H1 (cell line): ENCODE measurements around the gene SYNPO2L. TPM values are rescaled to one million over a fixed set of nuclear protein-coding genes. Genes with fewer than 3 reads are reported as not detected.
"Not testable (repeated sequence)": the region's sequence is repeated elsewhere in the genome, so short reads cannot be mapped to it uniquely, and the experiment has no call there.

Experiments used
- CTCF ChIA-PET: fragments of 300-600 bp; sonication (Branson Sonifier 250); formaldehyde crosslinking; loops from one replicate; lab custom pipeline; 2021; ENCODE audit not compliant: partially characterized antibody; lab: Charles Lee
- POLR2A ChIA-PET: fragments of 300-600 bp; sonication (Branson Sonifier 250); formaldehyde crosslinking; loops from one replicate; lab custom pipeline; 2021; ENCODE audit warnings: inconsistent platforms; ENCODE audit not compliant: partially characterized antibody; lab: Charles Lee
- DNase-seq, 2 experiments: peaks; one replicate each; pipeline versions ENCODE4 v3.0.0 to v3.0.0-alpha.2; 2010 to 2022; ENCODE audit warnings: low spot score in 2 of 2, low read depth in 1 of 2, mixed read lengths in 1 of 2
- FAIRE-seq: peaks from 2 replicates; lab custom pipeline; 2011; peaks lifted over from hg19 to GRCh38; lab: Jason Lieb, UNC
- H2AFZ ChIP-seq: 2 replicates; pipeline ENCODE4 v1.8.1; 2012; ENCODE audit warnings: low read length, inconsistent platforms
- H2AK5ac ChIP-seq: 2 replicates; pipeline ENCODE4 v1.6.1; 2013; ENCODE audit warnings: low read depth, low read length
- H2BK120ac ChIP-seq: replicated peaks from 2 replicates; pipeline ENCODE3; 2013; ENCODE audit warnings: low read depth, low read length, inconsistent platforms
- H2BK12ac ChIP-seq: 2 replicates; pipeline ENCODE4 v1.6.1; 2013; ENCODE audit warnings: low read depth, low read length
- H2BK15ac ChIP-seq: 2 replicates; pipeline ENCODE4 v1.6.1; 2013; ENCODE audit warnings: low read length
- H2BK20ac ChIP-seq: 2 replicates; pipeline ENCODE4 v1.6.1; 2013; ENCODE audit warnings: low read length
- H2BK5ac ChIP-seq: 2 replicates; pipeline ENCODE4 v1.6.1; 2013; ENCODE audit warnings: low read depth, low read length
- H3K14ac ChIP-seq: 2 replicates; pipeline ENCODE4 v1.6.1; 2013; ENCODE audit warnings: inconsistent platforms; ENCODE audit not compliant: insufficient read length
- H3K18ac ChIP-seq: 2 replicates; pipeline ENCODE4 v1.6.1; 2013; ENCODE audit warnings: low read length; ENCODE audit errors: extremely low read depth
- H3K23ac ChIP-seq: 2 replicates; pipeline ENCODE4 v1.6.1; 2013; ENCODE audit warnings: inconsistent platforms; ENCODE audit not compliant: insufficient read length
- H3K23me2 ChIP-seq: 2 replicates; pipeline ENCODE4 v1.6.1; 2013; ENCODE audit warnings: low read depth, low read length
- H3K27ac ChIP-seq: 2 replicates; pipeline ENCODE4 v1.6.1; 2011; ENCODE audit warnings: low read depth, low read length, inconsistent platforms
- H3K27me3 ChIP-seq, 4 experiments: replicated peaks in 1 of 4; 1 replicate in 1 of 4; 2 replicates in 3 of 4; pipeline versions ENCODE4 v1.6.1 to v1.8.1; 2011 to 2013; ENCODE audit warnings: low read length in 3 of 4, mild to moderate bottlenecking in 3 of 4, inconsistent platforms in 2 of 4, mixed read lengths in 2 of 4, moderate library complexity in 1 of 4; ENCODE audit not compliant: control insufficient read depth in 3 of 4, insufficient read depth in 3 of 4; ENCODE audit errors: extremely low read depth in 1 of 4
- H3K36me3 ChIP-seq, 4 experiments: 2 replicates each; pipeline versions ENCODE4 v1.6.1 to v1.8.1; 2011 to 2013; ENCODE audit warnings: mild to moderate bottlenecking in 4 of 4, low read length in 3 of 4, moderate library complexity in 2 of 4, control low read depth in 1 of 4, inconsistent platforms in 1 of 4; ENCODE audit not compliant: insufficient read depth in 4 of 4, control insufficient read depth in 2 of 4
- H3K4ac ChIP-seq: replicated peaks from 2 replicates; pipeline ENCODE3; 2013; ENCODE audit warnings: low read length, low read depth, mixed read lengths, inconsistent platforms; ENCODE audit not compliant: insufficient read length
- H3K4me1 ChIP-seq, 4 experiments: replicated peaks in 1 of 4; 1 replicate in 1 of 4; 2 replicates in 3 of 4; pipeline versions ENCODE4 v1.6.1 to v1.8.1; 2011 to 2013; ENCODE audit warnings: low read length in 3 of 4, inconsistent platforms in 2 of 4, mixed read lengths in 1 of 4; ENCODE audit not compliant: insufficient read depth in 4 of 4, control insufficient read depth in 3 of 4
- H3K4me2 ChIP-seq, 2 experiments: 2 replicates each; pipeline versions ENCODE4 v1.6.1 to v1.8.1; 2011 to 2013; ENCODE audit warnings: low read depth in 2 of 2, low read length in 2 of 2, control low read depth in 1 of 2, inconsistent platforms in 1 of 2, mild to moderate bottlenecking in 1 of 2; ENCODE audit not compliant: insufficient read depth in 1 of 2
- H3K4me3 ChIP-seq, 4 experiments: fragments of 200-600, 300-600 bp in 1 of 4; sonication (generic), shearing (Covaris generic), sonication (Bioruptor Twin) in 1 of 4; 2 replicates each; pipeline versions ENCODE4 v1.5.1 to v1.8.1; 2011 to 2016; ENCODE audit warnings: low read length in 4 of 4, low read depth in 3 of 4, control low read depth in 2 of 4, inconsistent platforms in 2 of 4, mild to moderate bottlenecking in 2 of 4, mixed read lengths in 1 of 4, moderate library complexity in 1 of 4; ENCODE audit not compliant: insufficient read depth in 2 of 4; ENCODE audit errors: extremely low read depth in 1 of 4
- H3K56ac ChIP-seq: replicated peaks from 2 replicates; pipeline ENCODE3; 2013; ENCODE audit warnings: low read depth, mild to moderate bottlenecking, mixed read lengths, low read length, inconsistent platforms; ENCODE audit not compliant: insufficient read length
- H3K79me1 ChIP-seq: 2 replicates; pipeline ENCODE4 v1.6.1; 2013; ENCODE audit warnings: low read depth, low read length, control low read depth
- H3K79me2 ChIP-seq, 2 experiments: 2 replicates each; pipeline versions ENCODE4 v1.6.1 to v1.8.1; 2012 to 2013; ENCODE audit warnings: low read length in 2 of 2, mild to moderate bottlenecking in 2 of 2, inconsistent platforms in 1 of 2; ENCODE audit not compliant: insufficient read depth in 2 of 2, control insufficient read depth in 1 of 2
- H3K9ac ChIP-seq, 4 experiments: replicated peaks in 1 of 4; 1 replicate in 1 of 4; 2 replicates in 3 of 4; pipeline versions ENCODE4 v1.6.1 to v1.8.1; 2011 to 2013; ENCODE audit warnings: low read depth in 3 of 4, low read length in 3 of 4, control low read depth in 2 of 4, mild to moderate bottlenecking in 2 of 4, moderate library complexity in 2 of 4, inconsistent platforms in 1 of 4; ENCODE audit errors: extremely low read depth in 1 of 4
- H3K9me3 ChIP-seq, 2 experiments: 2 replicates each; pipeline versions ENCODE4 v1.6.1 to v1.8.1; 2012 to 2013; ENCODE audit warnings: mild to moderate bottlenecking in 2 of 2, moderate library complexity in 2 of 2, control low read depth in 1 of 2, inconsistent platforms in 1 of 2, low read depth in 1 of 2, low read length in 1 of 2, mixed read lengths in 1 of 2; ENCODE audit not compliant: insufficient read depth in 2 of 2
- H4K20me1 ChIP-seq, 2 experiments: replicated peaks in 1 of 2; 2 replicates each; pipeline versions ENCODE3 to v1.8.1; 2011 to 2013; ENCODE audit warnings: inconsistent platforms in 2 of 2, low read length in 2 of 2, mild to moderate bottlenecking in 1 of 2; ENCODE audit not compliant: insufficient read depth in 2 of 2, control insufficient read depth in 1 of 2
- H4K5ac ChIP-seq: 2 replicates; pipeline ENCODE4 v1.6.1; 2013; ENCODE audit warnings: low read length, low read depth, mixed read lengths, inconsistent platforms; ENCODE audit not compliant: insufficient read length
- H4K8ac ChIP-seq: 2 replicates; pipeline ENCODE4 v1.8.0; 2013; ENCODE audit warnings: mild to moderate bottlenecking, moderate library complexity, low read length, inconsistent platforms; ENCODE audit not compliant: insufficient read depth; ENCODE audit errors: extremely low read depth
- H4K91ac ChIP-seq: replicated peaks from 2 replicates; pipeline ENCODE3; 2013; ENCODE audit warnings: low read length, mixed read lengths, inconsistent platforms; ENCODE audit not compliant: insufficient read length
- WGBS, 2 experiments: shearing (Covaris generic) in 1 of 2; methylation state at CpG; one replicate each; pipeline versions ENCODE4 v1.1.6 to v1.1.7; 2013 to 2015; ENCODE audit warnings: low lambda C conversion rate in 2 of 2, mixed read lengths in 2 of 2, inconsistent platforms in 1 of 2, low coverage in 1 of 2, missing lambda C conversion rate in 1 of 2; ENCODE audit not compliant: insufficient replicate concordance in 2 of 2, insufficient coverage in 1 of 2, insufficient read length in 1 of 2; ENCODE audit errors: extremely low coverage in 1 of 2, missing lambda C conversion rate in 1 of 2; 5-methylcytosine and 5-hydroxymethylcytosine counted together
- polyA plus RNA-seq, 7 experiments: library from polyadenylated mRNA; depleted of rRNA in 3 of 7; stranded (reverse) in 5 of 7; unstranded in 2 of 7; fragments of >200 nt in 5 of 7; fragments of 200-250 nt in 2 of 7; gene quantifications; 1 replicate in 5 of 7; 2 replicates in 1 of 7; 4 replicates in 1 of 7; pipeline versions ENCODE4 v1.2.1 to v1.2.3, GENCODE V29; 2011 to 2013; ENCODE audit warnings: missing spikeins in 2 of 7, mixed read lengths in 2 of 7
- total RNA-seq: library from RNA; stranded (reverse); fragmentation: NEBNext Ultra II Directional; extraction: Animal tissue kit (Norgen Biotek cat#: 25700); gene quantifications from 2 replicates; pipeline ENCODE4 v1.2.1, GENCODE V29; 2021

SYNPO2L gene
- total and polyA plus RNA-seq, 2 of the 8 experiments (the other 6 are each of a cell fraction or from before 2014, with no cell fraction given) = 0.05 to 0.19 TPM

GRCh38 chr10:73665581-73665980, 9.8 kb upstream of the SYNPO2L start:
- H4K8ac ChIP-seq, H4K20me1 ChIP-seq, H3K4me3 ChIP-seq, CTCF ChIA-PET, H2AK5ac ChIP-seq, H2BK20ac ChIP-seq, POLR2A ChIA-PET, DNase-seq, H4K5ac ChIP-seq, FAIRE-seq, H2BK120ac ChIP-seq, H3K79me2 ChIP-seq, H3K23ac ChIP-seq, H3K27me3 ChIP-seq, H3K4me2 ChIP-seq, H3K4me1 ChIP-seq, H2BK12ac ChIP-seq, H3K27ac ChIP-seq, H3K4ac ChIP-seq, H2BK15ac ChIP-seq, H3K36me3 ChIP-seq, H3K23me2 ChIP-seq, H3K56ac ChIP-seq, H3K9me3 ChIP-seq, H4K91ac ChIP-seq, H2BK5ac ChIP-seq, H3K18ac ChIP-seq, H3K79me1 ChIP-seq, H3K14ac ChIP-seq, H3K9ac ChIP-seq, H2AFZ ChIP-seq: not testable (repeated sequence)
- WGBS, 2 experiments = 100% methylated on average over 1 of the region's 3 CpGs; no CpG with 5 or more reads in 1 of the 2 experiments
